Motor neuron (in vitro differentiated cells): ENCODE results near the gene SDK2. TPM values are rescaled to one million over a fixed set of nuclear protein-coding genes. Genes with fewer than 3 reads are reported as not detected.

Experiments used
- ATAC-seq, 8 experiments: fragments of 200-7000 bp; cut with Tn5 transposase; replicated peaks in 6 of 8; 2 replicates each; pipeline ENCODE4 v1.8.0; 2021; ENCODE audit warnings: mild to moderate bottlenecking in 8 of 8, moderate library complexity in 8 of 8
- H3K27ac ChIP-seq, 2 donors: fragments of 250-450 bp; sonication (Bioruptor Pico); 2 replicates each; pipeline ENCODE4 v1.9.0; 2021; ENCODE audit warnings: antibody characterized with exemption in 2 of 2, mild to moderate bottlenecking in 2 of 2, moderate library complexity in 1 of 2
- H3K4me1 ChIP-seq, 2 donors: fragments of 250-450 bp; sonication (Bioruptor Pico); replicated peaks in 1 of 2; 2 replicates each; pipeline ENCODE4 v1.6.1; 2021; ENCODE audit warnings: antibody characterized with exemption in 2 of 2, mild to moderate bottlenecking in 2 of 2, moderate library complexity in 1 of 2
- H3K4me3 ChIP-seq, 5 donors: fragments of 250-450 bp; sonication (Bioruptor Pico); 2 replicates each; pipeline ENCODE4 v1.9.0; 2021; ENCODE audit warnings: antibody characterized with exemption in 5 of 5, mild to moderate bottlenecking in 5 of 5, moderate library complexity in 4 of 5
- WGBS, 10 experiments: fragments of 450-650 bp; shearing (Covaris generic); methylation state at CpG; one replicate each; pipeline ENCODE4 v1.0.0; 2022; 5-methylcytosine and 5-hydroxymethylcytosine counted together
- in situ Hi-C, 9 experiments: fragments of 400-800 bp; cut with MboI; loops; one replicate each; pipeline ENCODE4 v1.15.0; 2021; ENCODE audit warnings: low sequenced_read_pairs in 9 of 9, low pct_unique_long_range_greater_than_20kb in 2 of 9; ENCODE audit not compliant: unreplicated experiment in 9 of 9
- total RNA-seq, 8 experiments: library from RNA; unstranded; fragments of 300-600 nt; gene quantifications; 2 replicates each; pipeline versions ENCODE4 v1.2.3 to v1.2.4, GENCODE V29; 2022

SDK2 gene
- total RNA-seq, 8 experiments from 2014 or later: 0.59 to 22.0 (median 10.7) TPM

- no peak for ATAC-seq
- Histone ChIP-seq H3K27ac (no peak overlapping the region), H3K4me1 (no peaks in the 10 kb centered on the region), H3K4me3 (no peak overlapping the region)
- 80 to 98% (median 92%) methylated on average over 1 to 13 of the region's 18 CpGs; no CpG with 5 or more reads in 4 of the 10 experiments for WGBS, 10 experiments
- in situ Hi-C loops: no loop called here
These were observed 221.0 kb downstream of the SDK2 start for GRCh38 chr17:73423159-73423715.

- no peak overlapping the region for H3K27ac ChIP-seq
- no peak overlapping the region for H3K4me3 ChIP-seq
- no peaks in the 10 kb centered on the region for H3K4me1 ChIP-seq
- 86 to 100% (median 94%) methylated on average over 2 to 8 of the region's 12 CpGs; no CpG with 5 or more reads in 6 of the 10 experiments for WGBS, 10 experiments
- no peak for ATAC-seq
- in situ Hi-C loops: no loop called here
These were observed 222.1 kb downstream of the SDK2 start for GRCh38 chr17:73422121-73422520.

DNA sequence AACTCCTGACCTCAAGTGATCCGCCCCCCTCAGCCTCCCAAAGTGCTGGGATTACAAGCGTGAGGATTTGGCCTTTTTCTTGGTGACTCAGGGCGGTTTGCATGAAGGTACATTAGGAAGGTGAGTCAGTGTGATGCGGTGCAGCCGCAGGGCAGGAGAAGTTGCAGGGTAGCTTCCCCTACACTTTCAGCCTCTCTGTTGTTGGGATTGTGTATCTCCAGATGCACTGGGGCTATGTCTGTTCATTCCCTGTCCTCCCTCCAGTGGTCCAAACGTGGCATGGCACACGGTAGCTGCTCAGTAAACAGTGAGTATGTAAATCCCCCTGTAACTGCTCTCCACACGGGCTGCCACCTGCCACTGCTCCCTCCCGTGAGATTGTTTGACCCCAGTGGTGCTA lies 223.3 kb downstream of the SDK2 start:
- ATAC-seq: peak in 2 of 8 experiments; percentile 17 to 61
- no peak overlapping the region for H3K4me3 ChIP-seq
- H3K27ac ChIP-seq: no peak overlapping the region
- WGBS, 10 experiments: 0 to 100% (median 78%) methylated on average over 1 to 8 of the region's 9 CpGs; no CpG with 5 or more reads in 2 of the 10 experiments
- no peaks in the 10 kb centered on the region for H3K4me1 ChIP-seq
- in situ Hi-C loops: no loop called here

DNA sequence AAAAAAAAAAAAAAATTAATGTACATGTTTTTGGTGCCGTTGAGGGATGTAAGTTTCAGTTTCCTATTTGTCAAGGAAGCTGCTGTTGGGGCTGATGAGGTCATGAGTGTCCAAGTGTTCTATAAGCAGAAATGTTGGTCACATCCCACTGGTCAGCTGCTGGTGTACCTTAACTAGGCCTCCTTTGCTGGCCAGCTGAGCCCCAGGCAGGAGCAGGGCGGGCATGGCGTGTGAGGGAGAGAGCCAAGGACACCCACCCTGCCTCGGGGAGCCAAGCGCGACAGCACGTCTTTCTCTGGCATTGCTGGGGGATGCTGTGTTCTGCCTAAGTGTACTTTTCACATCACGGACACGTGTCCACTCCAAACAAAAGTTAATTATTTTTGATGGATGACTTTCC lies 224.4 kb downstream of the SDK2 start:
- in situ Hi-C loops: no loop called here
- ATAC-seq: peak in 6 of 8 experiments; percentile 32 to 78 (median 60)
- Histone ChIP-seq H3K4me1 (no peaks in the 10 kb centered on the region), H3K4me3 (no peak overlapping the region), H3K27ac (no peak overlapping the region)
- WGBS, 10 experiments: 14 to 84% (median 60%) methylated on average over 1 to 5 of the region's 9 CpGs; no CpG with 5 or more reads in 1 of the 10 experiments

DNA sequence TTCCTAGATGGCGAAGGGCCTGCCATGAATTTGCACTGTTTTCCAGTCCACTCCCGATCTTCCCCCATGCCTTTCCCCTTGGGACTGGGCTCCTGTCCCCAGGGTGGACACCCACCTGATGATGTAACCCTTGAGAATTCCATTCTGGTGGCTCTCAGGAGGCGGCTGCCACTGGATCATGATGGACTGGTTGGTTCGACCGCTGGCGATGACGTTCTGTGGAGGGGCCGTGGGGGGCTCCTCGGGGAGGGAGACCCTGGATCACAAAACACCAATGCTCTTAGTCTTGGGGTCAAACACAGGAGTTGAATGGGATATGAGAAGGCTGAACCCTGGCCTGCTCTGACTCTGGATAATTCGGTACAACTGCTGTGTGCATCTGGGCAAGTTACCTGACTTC lies 225.2 kb downstream of the SDK2 start:
- ATAC-seq: no peak
- WGBS, 10 experiments: 77 to 90% (median 87%) methylated on average over 2 to 3 of the region's 10 CpGs; no CpG with 5 or more reads in 7 of the 10 experiments
- Histone ChIP-seq H3K27ac (no peak overlapping the region), H3K4me1 (no peaks in the 10 kb centered on the region), H3K4me3 (no peak overlapping the region)
- in situ Hi-C loops: no loop called here

DNA sequence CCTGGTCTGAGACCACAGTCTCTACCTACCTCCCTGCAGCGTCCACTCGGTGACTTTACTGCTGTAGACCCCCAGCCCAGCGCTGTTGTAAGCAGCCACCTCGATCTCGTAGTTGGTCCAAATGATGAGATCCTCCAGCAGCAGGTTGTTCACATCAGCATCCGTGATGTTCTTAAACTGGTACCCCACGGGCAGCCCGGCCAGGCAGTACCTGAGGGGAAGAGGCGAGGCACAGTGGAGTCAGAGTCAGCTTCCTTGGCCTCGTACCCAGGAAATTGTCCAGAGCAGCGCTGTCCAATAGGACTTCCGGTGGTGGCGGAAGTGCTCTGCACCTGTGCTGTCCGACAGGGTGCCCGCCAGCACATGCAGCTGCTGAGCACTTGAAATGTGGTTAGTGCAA lies 228.5 kb downstream of the SDK2 start:
- Histone ChIP-seq H3K4me1 (peaks cover 7 to 8% of the 10 kb centered on the region in 2 donors), H3K4me3 (no peak overlapping the region), H3K27ac (no peak overlapping the region)
- no peak for ATAC-seq
- WGBS, 10 experiments: 80 to 100% methylated on average over 1 to 4 of the region's 15 CpGs; no CpG with 5 or more reads in 8 of the 10 experiments
- in situ Hi-C loops: no loop called here

- ATAC-seq: no peak
- peaks cover 12 to 15% of the 10 kb centered on the region in 2 donors for H3K4me1 ChIP-seq
- no peak overlapping the region for H3K4me3 ChIP-seq
- in situ Hi-C loops: no loop called here
- WGBS, 10 experiments: 60 to 100% (median 92%) methylated on average over 1 to 5 of the region's 20 CpGs; no CpG with 5 or more reads in 4 of the 10 experiments
- H3K27ac ChIP-seq: no peak overlapping the region
These were observed 229.9 kb downstream of the SDK2 start for GRCh38 chr17:73414171-73414955.

- Histone ChIP-seq H3K27ac (no peak overlapping the region), H3K4me1 (peaks cover 12 to 15% of the 10 kb centered on the region in 2 donors), H3K4me3 (no peak overlapping the region)
- ATAC-seq: no peak
- WGBS, 10 experiments: 50 to 100% (median 82%) methylated on average over 2 to 5 of the region's 7 CpGs; no CpG with 5 or more reads in 4 of the 10 experiments
- in situ Hi-C loops: no loop called here
These were observed 231.3 kb downstream of the SDK2 start for GRCh38 chr17:73412914-73413313.

- 26 to 63% (median 36%) methylated on average over 3 to 8 of the region's 13 CpGs; no CpG with 5 or more reads in 7 of the 10 experiments for WGBS, 10 experiments
- Histone ChIP-seq H3K4me1 (peaks cover 12 to 15% of the 10 kb centered on the region in 2 donors), H3K4me3 (no peak overlapping the region), H3K27ac (no peak overlapping the region)
- in situ Hi-C loops: no loop called here
- peak in 4 of 8 experiments; percentile 27 to 55 (median 38) for ATAC-seq
These were observed 232.9 kb downstream of the SDK2 start for GRCh38 chr17:73411313-73411747.

GRCh38 chr17:73410586-73411312 lies 233.5 kb downstream of the SDK2 start:
- Histone ChIP-seq H3K27ac (no peak overlapping the region), H3K4me1 (peaks cover 12 to 15% of the 10 kb centered on the region in 2 donors), H3K4me3 (no peak overlapping the region)
- ATAC-seq: peak in 3 of 8 experiments; percentile 15 to 33 (median 24)
- in situ Hi-C loops: no loop called here
- 0 to 63% (median 15%) methylated on average over 1 to 6 of the region's 11 CpGs; no CpG with 5 or more reads in 2 of the 10 experiments for WGBS, 10 experiments

DNA sequence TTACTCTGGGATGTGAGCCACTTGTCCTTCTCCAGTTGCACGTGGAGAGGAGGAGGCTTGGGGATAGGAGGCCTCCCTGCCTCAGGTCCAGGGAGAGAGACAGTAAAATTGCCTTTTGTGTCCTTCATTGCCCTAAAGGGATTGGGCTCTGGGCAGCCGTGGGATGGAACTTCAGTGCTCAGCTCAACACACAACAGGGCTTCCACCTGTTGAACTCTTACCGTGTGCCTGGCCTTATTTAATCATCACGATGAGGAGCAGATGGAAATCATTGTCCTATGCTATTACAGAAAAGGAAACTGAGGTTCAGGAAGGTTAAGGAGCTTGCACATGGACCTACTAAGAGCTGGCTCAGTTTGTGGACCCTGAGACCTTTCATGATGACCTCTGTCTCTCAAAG lies 240.0 kb downstream of the SDK2 start:
- in situ Hi-C loops: no loop called here
- 25 to 100% (median 86%) methylated on average over 1 to 3 of the region's 4 CpGs; no CpG with 5 or more reads in 4 of the 10 experiments for WGBS, 10 experiments
- ATAC-seq: no peak
- Histone ChIP-seq H3K27ac (no peak overlapping the region), H3K4me1 (peaks cover 3 to 8% of the 10 kb centered on the region in 2 donors), H3K4me3 (no peak overlapping the region)

- WGBS, 10 experiments: 28 to 94% (median 80%) methylated on average over 1 to 5 of the region's 7 CpGs; no CpG with 5 or more reads in 2 of the 10 experiments
- H3K4me3 ChIP-seq: no peak overlapping the region
- H3K4me1 ChIP-seq: peaks cover 3 to 9% of the 10 kb centered on the region in 2 donors
- in situ Hi-C loops: no loop called here
- ATAC-seq: no peak
- H3K27ac ChIP-seq: no peak overlapping the region
These were observed 241.8 kb downstream of the SDK2 start for GRCh38 chr17:73402466-73402865.

GRCh38 chr17:73401911-73402310 lies 242.3 kb downstream of the SDK2 start:
- in situ Hi-C loops: no loop called here
- Histone ChIP-seq H3K4me3 (no peak overlapping the region), H3K27ac (no peak overlapping the region), H3K4me1 (peaks cover 8 to 12% of the 10 kb centered on the region in 2 donors)
- WGBS, 10 experiments: 78% methylated on average over 4 of the region's 18 CpGs; no CpG with 5 or more reads in 9 of the 10 experiments
- peak in 6 of 8 experiments; percentile 41 to 97 (median 95) for ATAC-seq
